Kidney tubule cell (primary cell): ENCODE results near the gene TMEM267.
"Not testable (repeated sequence)": the region's sequence is repeated elsewhere in the genome, so short reads cannot be mapped to it uniquely, and the experiment has no call there.

ENCODE experiments used
- DNase-seq: peaks from one replicate; pipeline ENCODE4 v3.0.0-alpha.2; 2018; ENCODE audit warnings: low spot score

Gene TMEM267

GRCh38 chr5:43456556-43456955, 27.1 kb downstream of the TMEM267 start:
- DNase-seq: no peak

GRCh38 chr5:43441575-43441974, 42.1 kb downstream of the TMEM267 start:
- not testable (repeated sequence) for DNase-seq

GRCh38 chr5:43437062-43437660, 46.5 kb downstream of the TMEM267 start:
- no peak for DNase-seq

GRCh38 chr5:43433382-43433781, 50.3 kb downstream of the TMEM267 start:
- DNase-seq: no peak

GRCh38 chr5:43432486-43433375, 50.9 kb downstream of the TMEM267 start:
- DNase-seq: peak; percentile 99

- no peak for DNase-seq
Measured at GRCh38 chr5:43429706-43430105, 54.0 kb downstream of the TMEM267 start.

- no peak for DNase-seq
Measured at GRCh38 chr5:43429016-43429415, 54.6 kb downstream of the TMEM267 start.

GRCh38 chr5:43427306-43427705, 56.4 kb downstream of the TMEM267 start:
- DNase-seq: peak; percentile 70

GRCh38 chr5:43425983-43426382, 57.7 kb downstream of the TMEM267 start:
- DNase-seq: peak; percentile 97

GRCh38 chr5:43423086-43423485, 60.6 kb downstream of the TMEM267 start:
- DNase-seq: peak; percentile 77

GRCh38 chr5:43422143-43422542, 61.5 kb downstream of the TMEM267 start:
- peak; percentile 94 for DNase-seq

- DNase-seq: peak; percentile 52
Measured at GRCh38 chr5:43421450-43422133, 62.1 kb downstream of the TMEM267 start.

- DNase-seq: no peak
Measured at GRCh38 chr5:43420241-43420640, 63.4 kb downstream of the TMEM267 start.

GRCh38 chr5:43418561-43418960, 65.1 kb downstream of the TMEM267 start:
- DNase-seq: no peak

- no peak for DNase-seq
Measured at GRCh38 chr5:43416803-43417394, 66.8 kb downstream of the TMEM267 start.

GRCh38 chr5:43415935-43416802, 67.5 kb downstream of the TMEM267 start:
- no peak for DNase-seq

GRCh38 chr5:43413966-43414365, 69.7 kb downstream of the TMEM267 start:
- no peak for DNase-seq

GRCh38 chr5:43412644-43413043, 71.0 kb downstream of the TMEM267 start:
- no peak for DNase-seq

- no peak for DNase-seq
Measured at GRCh38 chr5:43412156-43412555, 71.5 kb downstream of the TMEM267 start, which contains the start of gene CCL28. TSS of gene CCL28 (minus strand) at chr5:43412391. CDS start at chr5:43412316, 75 bp downstream.

GRCh38 chr5:43411495-43411894, 72.2 kb downstream of the TMEM267 start:
- DNase-seq: no peak

- no peak for DNase-seq
Measured at GRCh38 chr5:43410414-43410813, 73.3 kb downstream of the TMEM267 start.
